Loucy (cell line): Measurements from ENCODE around the gene ANK3.

Experiments
- EZH2phosphoT487 ChIP-seq: fragments of 200-600 bp; IDR thresholded peaks from 2 replicates; pipeline ENCODE4 v1.6.1; 2018; ENCODE audit warnings: antibody characterized with exemption, mild to moderate bottlenecking, moderate library complexity, borderline replicate concordance
- TF ChIP-seq, protein P1 (sequence below): fragments of 200-600 bp; sonication (generic); conservative IDR thresholded peaks from 2 replicates; pipeline ENCODE4 v1.5.1; 2014; ENCODE audit warnings: mild to moderate bottlenecking, antibody characterized with exemption, low read length

DNA sequence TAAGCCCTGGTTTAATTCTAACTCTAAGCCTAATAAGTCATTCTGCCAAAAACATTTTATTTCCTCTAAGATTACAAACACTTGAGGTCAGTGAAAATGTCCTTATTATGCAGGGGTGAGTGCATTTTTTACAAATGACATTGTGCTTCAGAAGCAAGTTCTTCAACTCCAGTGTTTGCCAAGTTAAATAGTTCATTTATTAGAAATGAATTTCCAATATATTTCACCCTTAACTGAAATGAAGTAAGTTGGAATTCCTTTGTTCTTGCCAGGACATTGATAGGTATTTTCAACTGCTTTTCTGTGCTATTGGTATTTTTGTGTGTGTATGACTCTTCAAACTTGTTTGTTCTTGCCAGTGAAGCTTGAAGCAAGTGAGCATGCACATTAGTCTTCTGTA, 393.8 kb downstream of the ANK3 start:
- TF ChIP-seq, protein P1, sequence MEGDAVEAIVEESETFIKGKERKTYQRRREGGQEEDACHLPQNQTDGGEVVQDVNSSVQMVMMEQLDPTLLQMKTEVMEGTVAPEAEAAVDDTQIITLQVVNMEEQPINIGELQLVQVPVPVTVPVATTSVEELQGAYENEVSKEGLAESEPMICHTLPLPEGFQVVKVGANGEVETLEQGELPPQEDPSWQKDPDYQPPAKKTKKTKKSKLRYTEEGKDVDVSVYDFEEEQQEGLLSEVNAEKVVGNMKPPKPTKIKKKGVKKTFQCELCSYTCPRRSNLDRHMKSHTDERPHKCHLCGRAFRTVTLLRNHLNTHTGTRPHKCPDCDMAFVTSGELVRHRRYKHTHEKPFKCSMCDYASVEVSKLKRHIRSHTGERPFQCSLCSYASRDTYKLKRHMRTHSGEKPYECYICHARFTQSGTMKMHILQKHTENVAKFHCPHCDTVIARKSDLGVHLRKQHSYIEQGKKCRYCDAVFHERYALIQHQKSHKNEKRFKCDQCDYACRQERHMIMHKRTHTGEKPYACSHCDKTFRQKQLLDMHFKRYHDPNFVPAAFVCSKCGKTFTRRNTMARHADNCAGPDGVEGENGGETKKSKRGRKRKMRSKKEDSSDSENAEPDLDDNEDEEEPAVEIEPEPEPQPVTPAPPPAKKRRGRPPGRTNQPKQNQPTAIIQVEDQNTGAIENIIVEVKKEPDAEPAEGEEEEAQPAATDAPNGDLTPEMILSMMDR = no peak
- no peak for TF ChIP-seq EZH2phosphoT487
